Mesenchymal stem cell (in vitro differentiated cells and primary cell): ENCODE data around the gene MEF2B.

Source experiments
- DNase-seq: peaks from one replicate; pipeline ENCODE4 v3.0.0-alpha.2; 2013
- H2AFZ ChIP-seq: one replicate; pipeline ENCODE4 v1.6.1; 2013; ENCODE audit warnings: low read depth, mild to moderate bottlenecking, control low read depth, inconsistent platforms, low read length, moderate library complexity
- H2AK5ac ChIP-seq: 2 replicates; pipeline ENCODE4 v1.6.1; 2013; ENCODE audit warnings: low read length, moderate library complexity, mild to moderate bottlenecking, inconsistent platforms; ENCODE audit not compliant: severe bottlenecking
- H2BK120ac ChIP-seq: one replicate; pipeline ENCODE4 v1.6.1; 2013; ENCODE audit warnings: low read depth, mild to moderate bottlenecking, inconsistent platforms, low read length, moderate library complexity
- H2BK12ac ChIP-seq, 2 experiments: one replicate each; pipeline ENCODE4 v1.6.1; 2013; ENCODE audit warnings: inconsistent platforms in 2 of 2, low read length in 2 of 2, mild to moderate bottlenecking in 2 of 2, moderate library complexity in 2 of 2, control low read depth in 1 of 2
- H2BK15ac ChIP-seq: one replicate; pipeline ENCODE4 v1.6.1; 2013; ENCODE audit warnings: mild to moderate bottlenecking, low read depth, inconsistent platforms; ENCODE audit not compliant: poor library complexity, severe bottlenecking
- H2BK5ac ChIP-seq: 2 replicates; pipeline ENCODE4 v1.6.1; 2013; ENCODE audit warnings: low read depth, mild to moderate bottlenecking, low read length, control low read depth, inconsistent platforms; ENCODE audit not compliant: poor library complexity, severe bottlenecking
- H3K14ac ChIP-seq, 2 experiments: one replicate each; pipeline ENCODE4 v1.6.1; 2013; ENCODE audit warnings: inconsistent platforms in 2 of 2, low read length in 2 of 2, control low read depth in 1 of 2, mild to moderate bottlenecking in 1 of 2, moderate library complexity in 1 of 2
- H3K18ac ChIP-seq, 2 experiments: one replicate each; pipeline ENCODE4 v1.6.1; 2013; ENCODE audit warnings: inconsistent platforms in 2 of 2, low read length in 2 of 2, control low read depth in 1 of 2, low read depth in 1 of 2, mild to moderate bottlenecking in 1 of 2
- H3K23ac ChIP-seq, 2 experiments: one replicate each; pipeline ENCODE4 v1.6.1; 2013; ENCODE audit warnings: inconsistent platforms in 2 of 2, low read length in 2 of 2, mild to moderate bottlenecking in 2 of 2, moderate library complexity in 2 of 2, control low read depth in 1 of 2
- H3K27ac ChIP-seq: 2 replicates; pipeline ENCODE4 v1.5.1; 2013; ENCODE audit warnings: mild to moderate bottlenecking, moderate library complexity, low read length, control low read depth, inconsistent platforms; ENCODE audit not compliant: poor library complexity, severe bottlenecking
- H3K27me3 ChIP-seq, 2 experiments: 2 replicates each; pipeline versions ENCODE4 v1.6.1 to v1.7.0; 2013; ENCODE audit warnings: low read length in 2 of 2, mild to moderate bottlenecking in 2 of 2, moderate library complexity in 2 of 2, control low read depth in 1 of 2, inconsistent platforms in 1 of 2; ENCODE audit not compliant: control insufficient read depth in 1 of 2, insufficient read depth in 1 of 2
- H3K36me3 ChIP-seq, 2 experiments: 2 replicates each; pipeline versions ENCODE4 v1.6.1 to v1.7.0; 2013; ENCODE audit warnings: low read length in 2 of 2, control low read depth in 1 of 2, inconsistent platforms in 1 of 2, low read depth in 1 of 2, mild to moderate bottlenecking in 1 of 2; ENCODE audit not compliant: insufficient read depth in 2 of 2, control insufficient read depth in 1 of 2
- H3K4ac ChIP-seq, 2 experiments: one replicate each; pipeline ENCODE4 v1.6.1; 2013; ENCODE audit warnings: inconsistent platforms in 2 of 2, low read length in 2 of 2, mild to moderate bottlenecking in 2 of 2, moderate library complexity in 2 of 2, control low read depth in 1 of 2, low read depth in 1 of 2
- H3K4me1 ChIP-seq: 2 replicates; pipeline ENCODE4 v1.6.1; 2013; ENCODE audit warnings: low read depth, low read length, control low read depth; ENCODE audit not compliant: control insufficient read depth, insufficient read depth
- H3K4me2 ChIP-seq: 2 replicates; pipeline ENCODE4 v1.6.1; 2013; ENCODE audit warnings: low read length, mild to moderate bottlenecking, inconsistent platforms; ENCODE audit not compliant: poor library complexity, severe bottlenecking
- H3K4me3 ChIP-seq, 2 experiments: 2 replicates each; pipeline versions ENCODE4 v1.5.1 to v1.7.0; 2013; ENCODE audit warnings: low read length in 2 of 2, mild to moderate bottlenecking in 2 of 2, control low read depth in 1 of 2, low read depth in 1 of 2; ENCODE audit not compliant: insufficient read depth in 1 of 2
- H3K79me1 ChIP-seq: replicated peaks from 2 replicates; pipeline ENCODE4 v1.6.1; 2013; ENCODE audit warnings: mild to moderate bottlenecking, control low read depth, low read length, inconsistent platforms; ENCODE audit not compliant: poor library complexity, severe bottlenecking
- H3K9ac ChIP-seq: 2 replicates; pipeline ENCODE4 v1.7.0; 2013; ENCODE audit warnings: mild to moderate bottlenecking, low read length, moderate library complexity
- H3K9me3 ChIP-seq: 2 replicates; pipeline ENCODE4 v1.7.0; 2013; ENCODE audit warnings: mild to moderate bottlenecking, low read length; ENCODE audit not compliant: control insufficient read depth
- H4K8ac ChIP-seq: one replicate; pipeline ENCODE4 v1.6.1; 2013; ENCODE audit warnings: inconsistent platforms, mild to moderate bottlenecking, low read length, moderate library complexity
- H4K91ac ChIP-seq: one replicate; pipeline ENCODE4 v1.6.1; 2013; ENCODE audit warnings: mild to moderate bottlenecking, low read length, inconsistent platforms
- WGBS: methylation state at CpG from one replicate; pipeline ENCODE4 v1.1.7; 2013; ENCODE audit warnings: mixed read lengths; 5-methylcytosine and 5-hydroxymethylcytosine counted together

Gene MEF2B

DNA sequence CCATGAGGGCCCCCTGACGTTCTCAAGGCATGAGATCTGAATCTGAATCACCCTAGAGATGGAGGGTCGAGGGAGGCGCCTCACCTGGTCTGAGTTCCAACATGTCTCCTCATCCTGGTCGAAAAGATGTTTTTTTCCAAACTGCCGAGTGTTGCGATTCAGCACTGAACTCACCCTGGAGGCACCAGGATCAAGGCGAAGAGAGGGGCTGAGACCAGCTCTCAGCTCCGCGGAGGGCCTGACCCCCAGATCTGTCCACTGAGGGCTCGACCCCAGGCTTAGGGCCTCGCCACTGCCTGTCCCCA is 32.6 kb upstream of the MEF2B start:
- H3K79me1 ChIP-seq: peaks cover 24% of the 10 kb centered on the region
- H2BK15ac ChIP-seq: no peak overlapping the region
- H3K23ac ChIP-seq: no peak overlapping the region
- peaks cover 16 to 27% of the 10 kb centered on the region in 2 experiments for H3K27me3 ChIP-seq
- H3K36me3 ChIP-seq: peaks cover 34 to 37% of the 10 kb centered on the region in 2 experiments
- H3K27ac ChIP-seq: no peak overlapping the region
- H2BK12ac ChIP-seq: no peak overlapping the region
- H3K9ac ChIP-seq: peak overlapping the region; percentile 90
- no peak overlapping the region for H4K91ac ChIP-seq
- H2AFZ ChIP-seq: no peak overlapping the region
- peak overlapping the region in 1 of 2 experiments; percentile 8 for H3K4ac ChIP-seq
- H3K4me2 ChIP-seq: peak overlapping the region; percentile 73
- no peak overlapping the region for H3K14ac ChIP-seq
- DNase-seq: no peak
- no peaks in the 10 kb centered on the region for H3K9me3 ChIP-seq
- H2AK5ac ChIP-seq: no peak overlapping the region
- H3K18ac ChIP-seq: peak overlapping the region in 1 of 2 experiments; percentile 43
- peak overlapping the region; percentile 4 for H4K8ac ChIP-seq
- H3K4me3 ChIP-seq: peak overlapping the region; percentile 60 to 88
- H2BK120ac ChIP-seq: no peak overlapping the region
- H3K4me1 ChIP-seq: peaks cover 10% of the 10 kb centered on the region
- no peak overlapping the region for H2BK5ac ChIP-seq
- 42% methylated on average over 11 of the region's 11 CpGs for WGBS

DNA sequence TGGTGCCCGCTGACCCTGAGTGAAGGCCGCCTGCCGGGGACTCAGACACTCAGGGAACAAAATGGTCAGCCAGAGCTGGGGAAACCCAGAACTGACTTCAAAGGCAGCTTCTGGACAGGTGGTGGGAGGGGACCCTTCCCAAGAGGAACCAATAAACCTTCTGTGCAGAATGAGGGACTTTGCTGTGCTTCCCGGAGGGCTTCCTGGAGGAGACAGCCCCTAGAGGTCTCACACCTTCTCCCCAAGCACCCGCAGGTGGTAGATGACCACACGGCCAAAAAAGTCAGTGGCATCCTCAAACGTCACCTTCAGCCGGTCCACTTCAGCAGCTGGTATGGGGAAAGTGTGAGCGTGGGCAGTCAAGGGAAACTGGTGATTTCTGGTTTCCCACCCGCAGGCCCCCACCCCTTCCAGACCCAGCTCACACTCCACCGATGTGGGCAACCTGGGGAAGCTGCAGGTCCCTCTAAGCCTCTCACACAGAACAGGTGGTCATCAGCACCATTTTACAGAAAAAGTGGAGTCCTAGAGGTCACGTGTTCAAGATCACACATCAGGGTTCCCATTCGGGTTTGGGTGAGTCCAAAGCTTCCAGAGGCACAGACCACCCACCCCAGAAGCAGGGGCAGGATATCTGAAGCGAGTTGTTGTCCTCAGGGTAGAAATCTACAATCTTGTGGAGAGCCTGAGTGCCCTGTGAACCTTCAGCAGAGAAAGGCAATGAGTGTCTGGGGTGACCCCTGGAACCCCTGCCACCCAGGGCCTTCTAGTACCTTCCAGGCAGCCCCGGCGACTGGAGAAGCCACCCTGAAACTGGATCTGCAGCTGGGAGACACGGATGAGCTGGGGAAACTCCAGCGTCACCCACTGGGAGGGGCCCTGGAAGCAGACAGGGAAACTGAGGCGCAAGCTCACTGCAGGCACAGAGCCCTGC is 31.9 kb upstream of the MEF2B start:
- Histone ChIP-seq H3K9me3 (no peaks in the 10 kb centered on the region), H2BK120ac (no peak overlapping the region), H2BK15ac (no peak overlapping the region), H2AK5ac (no peak overlapping the region), H4K91ac (no peak overlapping the region), H4K8ac (peak overlapping the region; percentile 15), H3K23ac (no peak overlapping the region), H3K27me3 (peaks cover 11 to 20% of the 10 kb centered on the region in 2 experiments), H3K4me3 (peak overlapping the region in 1 of 2 experiments; percentile 88), H2BK5ac (no peak overlapping the region), H3K18ac (no peak overlapping the region), H3K4ac (no peak overlapping the region), H3K36me3 (peaks cover 39 to 43% of the 10 kb centered on the region in 2 experiments), H2BK12ac (no peak overlapping the region), H3K4me2 (no peak overlapping the region), H3K79me1 (peaks cover 27% of the 10 kb centered on the region), H3K14ac (no peak overlapping the region), H3K27ac (no peak overlapping the region), H3K4me1 (peaks cover 10% of the 10 kb centered on the region), H3K9ac (peak overlapping the region; percentile 90), H2AFZ (no peak overlapping the region)
- 93% methylated on average over 19 of the region's 19 CpGs for WGBS
- DNase-seq: no peak

DNA sequence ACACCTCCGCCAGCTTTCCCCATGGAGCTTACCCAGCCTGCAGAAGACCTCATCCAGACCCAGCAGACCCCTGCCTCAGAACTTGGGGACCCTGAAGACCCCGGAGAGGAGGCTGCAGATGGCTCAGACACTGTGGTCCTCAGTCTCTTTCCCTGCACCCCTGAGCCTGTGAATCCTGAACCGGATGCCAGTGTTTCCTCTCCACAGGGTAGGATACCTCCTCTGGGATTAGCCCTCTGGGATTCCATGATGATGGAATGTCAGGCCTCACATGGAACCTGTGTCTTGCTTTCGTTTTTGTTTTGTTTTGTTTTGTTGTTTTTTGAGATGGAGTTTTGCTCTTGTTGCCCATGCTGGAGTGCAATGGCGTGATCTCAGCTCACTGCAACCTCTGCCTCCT is 23.9 kb upstream of the MEF2B start:
- DNase-seq: no peak
- no peak overlapping the region for H3K14ac ChIP-seq
- H3K4me1 ChIP-seq: peaks cover 20% of the 10 kb centered on the region
- H3K27ac ChIP-seq: no peak overlapping the region
- H2BK15ac ChIP-seq: no peak overlapping the region
- H3K36me3 ChIP-seq: peaks cover 31 to 40% of the 10 kb centered on the region in 2 experiments
- H3K9me3 ChIP-seq: no peaks in the 10 kb centered on the region
- peak overlapping the region in 1 of 2 experiments; percentile 96 for H3K4me3 ChIP-seq
- no peak overlapping the region for H4K91ac ChIP-seq
- H3K4ac ChIP-seq: no peak overlapping the region
- H2AFZ ChIP-seq: no peak overlapping the region
- H3K9ac ChIP-seq: peak overlapping the region; percentile 96
- H3K27me3 ChIP-seq: no peaks in the 10 kb centered on the region
- peaks cover 36% of the 10 kb centered on the region for H3K79me1 ChIP-seq
- H2AK5ac ChIP-seq: no peak overlapping the region
- H3K23ac ChIP-seq: no peak overlapping the region
- H2BK12ac ChIP-seq: no peak overlapping the region
- H2BK5ac ChIP-seq: no peak overlapping the region
- no peak overlapping the region for H3K18ac ChIP-seq
- peak overlapping the region; percentile 24 for H3K4me2 ChIP-seq
- no peak overlapping the region for H2BK120ac ChIP-seq
- H4K8ac ChIP-seq: no peak overlapping the region
- WGBS: 91% methylated on average over 5 of the region's 5 CpGs

DNA sequence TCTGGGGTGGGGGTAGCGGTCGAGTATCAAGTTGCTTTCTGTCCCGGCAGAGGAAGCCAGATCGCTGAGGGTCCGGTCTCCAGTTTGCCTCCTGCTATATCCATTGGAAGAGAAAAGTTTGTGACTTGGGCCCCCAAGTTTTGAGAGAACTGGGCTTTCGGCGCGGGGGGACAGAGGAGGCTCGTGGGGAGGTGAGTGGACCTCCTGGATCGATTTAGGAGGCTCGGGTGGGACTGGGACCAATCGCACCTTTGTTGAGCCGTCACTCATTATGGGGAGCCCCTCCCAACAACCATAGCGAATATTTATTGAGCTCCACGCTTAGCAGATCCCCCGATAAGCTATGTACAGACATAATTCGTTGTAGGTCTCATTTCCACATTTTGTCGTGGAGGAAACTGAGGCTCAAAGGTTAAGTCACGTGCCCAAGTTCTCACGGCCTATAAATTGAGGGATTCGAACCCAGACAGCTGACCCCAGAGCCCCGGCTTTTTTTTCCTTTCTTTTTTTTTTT is 22.9 kb upstream of the MEF2B start:
- Histone ChIP-seq H3K27me3 (no peaks in the 10 kb centered on the region), H2BK15ac (no peak overlapping the region), H3K18ac (peak overlapping the region; percentile 68 to 89), H3K4me1 (peaks cover 20% of the 10 kb centered on the region), H3K23ac (peak overlapping the region in 1 of 2 experiments; percentile 66), H3K9me3 (no peaks in the 10 kb centered on the region), H3K14ac (peak overlapping the region in 1 of 2 experiments; percentile 84), H2AFZ (peak overlapping the region; percentile 42), H3K36me3 (peaks cover 21 to 30% of the 10 kb centered on the region in 2 experiments), H3K9ac (peak overlapping the region; percentile 96), H3K4me3 (peak overlapping the region; percentile 72 to 96), H3K79me1 (peaks cover 31% of the 10 kb centered on the region), H4K8ac (peak overlapping the region; percentile 57), H3K27ac (peak overlapping the region; percentile 62), H2BK5ac (no peak overlapping the region), H4K91ac (no peak overlapping the region), H2BK12ac (peak overlapping the region in 1 of 2 experiments; percentile 25), H2BK120ac (no peak overlapping the region), H2AK5ac (no peak overlapping the region), H3K4me2 (peak overlapping the region; percentile 55), H3K4ac (peak overlapping the region; percentile 70 to 86)
- DNase-seq: no peak
- WGBS: 7% methylated on average over 19 of the region's 22 CpGs
